K562 treated with DMSO at 1 percent for 12 hours (cell line): ENCODE data around the gene KCNJ5. TPM values are rescaled to one million over a fixed set of nuclear protein-coding genes. Genes with fewer than 3 reads are reported as not detected.

Experiments
- total RNA-seq: library from RNA; unstranded; fragments of 300-600 nt; gene quantifications from 2 replicates; pipeline ENCODE4 v1.2.3, GENCODE V29; 2022; ENCODE audit not compliant: insufficient read depth

The KCNJ5 gene
- total RNA-seq = not detected in 2 replicates

GRCh38 chr11:128890543-128891368, at the start of gene KCNJ5:
KCNJ5 (plus strand) TSS chr11:128891356; CDS start chr11:128911274, 19,918 bp downstream.

GRCh38 chr11:128867277-128867676, 23.9 kb upstream of the KCNJ5 start, which contains the start of gene KCNJ1:
KCNJ1 (minus strand) TSS chr11:128867296; CDS start chr11:128840243, 27,053 bp downstream.

GRCh38 chr11:128942817-128943427, 51.8 kb downstream of the KCNJ5 start, which contains the start of gene TP53AIP1:
TP53AIP1 (minus strand) TSS chr11:128942871; CDS start chr11:128937818, 5,053 bp downstream.

Other genes with a start within 250 kb of the KCNJ5 start
- not detected in 2 replicates for gene FLI1, start 197.3 kb upstream of the KCNJ5 start, total RNA-seq
- gene KCNJ1, start 24.1 kb upstream of the KCNJ5 start, total RNA-seq = not detected in 2 replicates
- not detected in 2 replicates for gene TP53AIP1, start 51.5 kb downstream of the KCNJ5 start, total RNA-seq